Activated CD8-positive, alpha-beta memory T cell treated with anti-CD3 and anti-CD28 coated beads, Interleukin-2, amount 10 ng/mL, durations not matched to agents 7 days and 5 days (primary cell): ENCODE data around the gene MAPK8IP3. TPM values are rescaled to one million over a fixed set of nuclear protein-coding genes. Genes with fewer than 3 reads are reported as not detected.

Experiments used
- ATAC-seq: fragments of 150-1000 bp; cut with Tn5 transposase; one replicate; pipeline ENCODE4 v1.10.0; 2021; ENCODE audit warnings: moderate library complexity
- CTCF ChIA-PET: fragments of 350-600 bp; sonication (Branson Sonifier 250); formaldehyde crosslinking; loops from one replicate; lab custom pipeline; 2021; ENCODE audit warnings: antibody characterized with exemption; lab: Charles Lee
- DNase-seq: peaks from one replicate; pipeline ENCODE4 v3.0.0-alpha.2; 2020
- H3K27ac Mint-ChIP-seq: one replicate; pipeline ENCODE4 v1.8.0; 2021; ENCODE audit warnings: mild to moderate bottlenecking, mixed read lengths
- H3K27me3 Mint-ChIP-seq: one replicate; pipeline ENCODE4 v1.8.0; 2021; ENCODE audit warnings: mixed read lengths
- H3K36me3 Mint-ChIP-seq: one replicate; pipeline ENCODE4 v1.8.0; 2021; ENCODE audit warnings: mild to moderate bottlenecking, mixed read lengths
- H3K4me1 Mint-ChIP-seq: one replicate; pipeline ENCODE4 v1.8.0; 2021; ENCODE audit warnings: mixed read lengths
- H3K4me3 Mint-ChIP-seq: one replicate; pipeline ENCODE4 v1.8.0; 2021; ENCODE audit warnings: mild to moderate bottlenecking, moderate library complexity, mixed read lengths
- H3K9me3 Mint-ChIP-seq: one replicate; pipeline ENCODE4 v1.8.0; 2022; ENCODE audit warnings: low read depth, mixed read lengths
- total RNA-seq, 2 experiments: library from RNA; stranded (reverse); gene quantifications; one replicate each; pipeline ENCODE4 v1.2.3, GENCODE V29; 2021

Gene MAPK8IP3
- total RNA-seq, 2 experiments from 2014 or later = 78.9 to 101 TPM

- CTCF ChIA-PET = no interaction called here
- no peak for DNase-seq
- H3K4me3 Mint-ChIP-seq = peak overlapping the region; percentile 32
- H3K4me1 Mint-ChIP-seq = peaks cover 24% of the 10 kb centered on the region
- no peaks in the 10 kb centered on the region for H3K27me3 Mint-ChIP-seq
- no peaks in the 10 kb centered on the region for H3K9me3 Mint-ChIP-seq
- H3K36me3 Mint-ChIP-seq = no peaks in the 10 kb centered on the region
- no peak for ATAC-seq
- H3K27ac Mint-ChIP-seq = no peak overlapping the region
These were observed 74.0 kb downstream of the MAPK8IP3 start for GRCh38 chr16:1779741-1780676.

GRCh38 chr16:1780677-1781072, 74.7 kb downstream of the MAPK8IP3 start:
- no peaks in the 10 kb centered on the region for H3K36me3 Mint-ChIP-seq
- no peaks in the 10 kb centered on the region for H3K27me3 Mint-ChIP-seq
- H3K4me3 Mint-ChIP-seq = peak overlapping the region; percentile 82
- H3K27ac Mint-ChIP-seq = peak overlapping the region; percentile 84
- H3K4me1 Mint-ChIP-seq = peaks cover 24% of the 10 kb centered on the region
- H3K9me3 Mint-ChIP-seq = no peaks in the 10 kb centered on the region
- ATAC-seq (no peak), DNase-seq (no peak)
- CTCF ChIA-PET = interaction anchor here (2.7 kb wide), 1 partner anchor 8 kb away, joined by 47 read pairs; the partner anchor contains the start of genes EME2, MRPS34 and NME3

GRCh38 chr16:1781254-1781653, 75.3 kb downstream of the MAPK8IP3 start:
- no peaks in the 10 kb centered on the region for H3K27me3 Mint-ChIP-seq

GRCh38 chr16:1781758-1782407, 75.9 kb downstream of the MAPK8IP3 start:
- H3K36me3 Mint-ChIP-seq = no peaks in the 10 kb centered on the region
- H3K27me3 Mint-ChIP-seq = no peaks in the 10 kb centered on the region
- DNase-seq (peak; percentile 66), ATAC-seq (no peak)
- H3K4me3 Mint-ChIP-seq = peak overlapping the region; percentile 93
- no peaks in the 10 kb centered on the region for H3K9me3 Mint-ChIP-seq
- H3K27ac Mint-ChIP-seq = peak overlapping the region; percentile 84
- H3K4me1 Mint-ChIP-seq = peaks cover 24% of the 10 kb centered on the region
- CTCF ChIA-PET = interaction anchor here (1.1 to 2.7 kb wide), 5 partner anchors 9 to 159 kb away, joined by 3 to 47 read pairs (median 10); partner anchors contain the start of genes EME2, FAHD1, HAGH and MAPK8IP3

More at GRCh38 chr16:1781254-1781653, 75.3 kb downstream of the MAPK8IP3 start:
- H3K36me3 Mint-ChIP-seq = no peaks in the 10 kb centered on the region
- no peaks in the 10 kb centered on the region for H3K9me3 Mint-ChIP-seq
- DNase-seq = no peak
- H3K4me3 Mint-ChIP-seq = peak overlapping the region; percentile 82
- peaks cover 24% of the 10 kb centered on the region for H3K4me1 Mint-ChIP-seq
- peak overlapping the region; percentile 84 for H3K27ac Mint-ChIP-seq
- no peak for ATAC-seq
- CTCF ChIA-PET = interaction anchor here (2.2 to 2.7 kb wide), 2 partner anchors 9 to 43 kb away, joined by 11 to 47 read pairs; partner anchors contain the start of genes EME2, MRPS34 and NME3

- no peaks in the 10 kb centered on the region for H3K36me3 Mint-ChIP-seq
- ATAC-seq (peak; percentile 91), DNase-seq (peak; percentile 100)
- no peaks in the 10 kb centered on the region for H3K9me3 Mint-ChIP-seq
- peak within 1 kb of the TSS; percentile 88 for H3K27ac Mint-ChIP-seq
- peak within 1 kb of the TSS; percentile 93 for H3K4me3 Mint-ChIP-seq
- peaks cover 24% of the 10 kb centered on the region for H3K4me1 Mint-ChIP-seq
- CTCF ChIA-PET = interaction anchor here (0.6 to 2.7 kb wide), 10 partner anchors 10 to 362 kb away, joined by 3 to 47 read pairs (median 5); partner anchors contain the start of genes EME2, FAHD1, HAGH and MAPK8IP3
- H3K27me3 Mint-ChIP-seq = no peaks in the 10 kb centered on the region
These were observed 76.6 kb downstream of the MAPK8IP3 start, which contains the start of the genes NUBP2 and SPSB3 for GRCh38 chr16:1782408-1783264. NUBP2 (plus strand) TSS chr16:1782960; CDS start chr16:1783021, 61 bp downstream. SPSB3 (minus strand) TSS chr16:1782571; CDS start chr16:1781483, 1,088 bp downstream.

GRCh38 chr16:1784977-1785845, 79.2 kb downstream of the MAPK8IP3 start:
- DNase-seq = no peak
- no peaks in the 10 kb centered on the region for H3K9me3 Mint-ChIP-seq
- H3K4me3 Mint-ChIP-seq = no peak overlapping the region
- CTCF ChIA-PET = no interaction called here
- peaks cover 24% of the 10 kb centered on the region for H3K4me1 Mint-ChIP-seq
- no peak overlapping the region for H3K27ac Mint-ChIP-seq
- ATAC-seq = no peak
- no peaks in the 10 kb centered on the region for H3K36me3 Mint-ChIP-seq
- H3K27me3 Mint-ChIP-seq = no peaks in the 10 kb centered on the region

- no peak for ATAC-seq
- no peak overlapping the region for H3K4me3 Mint-ChIP-seq
- DNase-seq = no peak
These were observed 79.8 kb downstream of the MAPK8IP3 start for GRCh38 chr16:1785846-1786170.

GRCh38 chr16:1786242-1787055, 80.5 kb downstream of the MAPK8IP3 start:
- no peak for ATAC-seq
- Mint-ChIP-seq H3K9me3 (no peaks in the 10 kb centered on the region), H3K4me1 (peaks cover 17% of the 10 kb centered on the region), H3K27ac (no peak overlapping the region), H3K36me3 (no peaks in the 10 kb centered on the region), H3K27me3 (no peaks in the 10 kb centered on the region), H3K4me3 (no peak overlapping the region)
- DNase-seq = no peak
- CTCF ChIA-PET = no interaction called here

More at GRCh38 chr16:1785846-1786170, 79.8 kb downstream of the MAPK8IP3 start:
- Mint-ChIP-seq H3K27ac (no peak overlapping the region), H3K36me3 (no peaks in the 10 kb centered on the region), H3K27me3 (no peaks in the 10 kb centered on the region), H3K4me1 (peaks cover 22% of the 10 kb centered on the region), H3K9me3 (no peaks in the 10 kb centered on the region)
- CTCF ChIA-PET = no interaction called here

- no peak for DNase-seq
- ATAC-seq = no peak
- Mint-ChIP-seq H3K27ac (no peak overlapping the region), H3K36me3 (no peaks in the 10 kb centered on the region), H3K9me3 (no peaks in the 10 kb centered on the region), H3K27me3 (no peaks in the 10 kb centered on the region), H3K4me3 (no peak overlapping the region), H3K4me1 (peaks cover 12% of the 10 kb centered on the region)
- CTCF ChIA-PET = no interaction called here
These were observed 81.0 kb downstream of the MAPK8IP3 start for GRCh38 chr16:1787056-1787321.

- Mint-ChIP-seq H3K36me3 (no peaks in the 10 kb centered on the region), H3K4me1 (peaks cover 12% of the 10 kb centered on the region), H3K4me3 (no peak overlapping the region), H3K27me3 (no peaks in the 10 kb centered on the region), H3K9me3 (no peaks in the 10 kb centered on the region), H3K27ac (no peak overlapping the region)
- CTCF ChIA-PET = no interaction called here
- ATAC-seq = no peak
- no peak for DNase-seq
These were observed 81.5 kb downstream of the MAPK8IP3 start for GRCh38 chr16:1787322-1788094.

GRCh38 chr16:1788095-1788707, 82.2 kb downstream of the MAPK8IP3 start:
- no peaks in the 10 kb centered on the region for H3K36me3 Mint-ChIP-seq
- CTCF ChIA-PET = no interaction called here
- no peak overlapping the region for H3K4me3 Mint-ChIP-seq
- H3K9me3 Mint-ChIP-seq = no peaks in the 10 kb centered on the region
- ATAC-seq (no peak), DNase-seq (peak; percentile 38)
- no peak overlapping the region for H3K27ac Mint-ChIP-seq
- peaks cover 11% of the 10 kb centered on the region for H3K4me1 Mint-ChIP-seq
- H3K27me3 Mint-ChIP-seq = no peaks in the 10 kb centered on the region
